GM21737 (cell line): Measurements from ENCODE around the gene OR51M1.

ENCODE experiments used
- ATAC-seq: cut with Tn5 transposase; IDR thresholded peaks from one replicate; pipeline ENCODE4 v1.9.1; 2021; ENCODE audit warnings: mild to moderate bottlenecking, moderate library complexity; ENCODE audit not compliant: unreplicated experiment

OR51M1 gene

GRCh38 chr11:5380740-5381342, 2.8 kb upstream of the OR51M1 start:
- peak; percentile 80 for ATAC-seq

DNA sequence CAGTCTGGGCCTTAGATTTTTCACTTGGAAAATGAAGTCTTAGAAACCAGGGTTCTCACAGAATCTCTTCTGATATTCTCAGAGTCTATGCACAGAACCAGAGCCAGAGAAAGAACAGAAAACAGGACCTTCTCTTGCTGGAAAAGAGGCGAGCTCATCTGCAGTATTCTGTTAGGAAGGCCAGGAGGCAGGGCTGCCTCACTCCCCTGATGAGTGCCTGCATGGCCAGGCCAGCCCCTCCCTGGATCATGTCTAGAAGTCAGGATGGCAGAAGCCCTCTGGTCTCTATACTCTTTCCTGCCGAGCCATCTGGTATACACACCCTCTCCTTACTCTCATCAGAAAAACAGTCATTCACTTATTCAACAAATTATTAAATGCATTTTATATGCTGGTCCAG, 723 bp downstream of the OR51M1 start:
- ATAC-seq, result no peak

DNA sequence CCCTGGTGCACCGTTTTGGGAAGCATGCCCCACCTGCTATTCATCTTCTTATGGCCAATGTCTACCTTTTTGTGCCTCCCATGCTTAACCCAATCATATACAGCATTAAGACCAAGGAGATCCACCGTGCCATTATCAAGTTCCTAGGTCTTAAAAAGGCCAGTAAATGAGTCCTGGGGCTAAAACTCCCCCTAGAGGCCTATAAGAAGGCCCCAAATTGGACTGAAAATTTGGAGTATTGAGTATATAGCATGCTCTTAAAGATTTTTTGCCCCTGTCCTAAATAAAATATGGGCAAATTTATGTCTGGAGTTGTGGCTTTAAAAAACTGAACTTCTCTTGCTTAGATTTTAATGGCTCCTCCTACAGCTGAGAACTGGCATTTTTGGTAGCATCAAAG, 6.6 kb downstream of the OR51M1 start:
- no peak for ATAC-seq

- no peak for ATAC-seq
Observed at GRCh38 chr11:5394091-5394490, 10.5 kb downstream of the OR51M1 start.

GRCh38 chr11:5398936-5399335, 15.3 kb downstream of the OR51M1 start:
- ATAC-seq, result no peak

DNA sequence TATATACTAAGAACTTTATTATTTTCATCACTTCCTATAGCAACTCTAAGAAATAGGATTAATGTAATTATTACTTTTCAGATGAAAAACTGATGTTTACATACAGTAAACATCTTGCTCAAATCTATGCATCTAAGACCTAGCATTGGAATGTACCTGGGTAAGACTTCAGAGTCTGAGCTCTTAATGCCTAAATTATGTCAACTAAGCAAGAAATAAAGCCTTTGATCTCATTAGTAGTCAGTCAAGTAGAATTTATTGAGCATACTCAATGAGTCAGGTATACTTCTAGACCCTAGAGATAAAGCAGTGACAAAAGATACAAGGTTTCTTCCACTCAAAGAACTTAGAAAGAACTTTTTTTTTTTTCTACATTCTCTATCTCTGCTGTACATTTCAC, 21.6 kb downstream of the OR51M1 start:
- no peak for ATAC-seq

- ATAC-seq, result no peak
Observed at GRCh38 chr11:5420993-5421392, 37.4 kb downstream of the OR51M1 start.

- ATAC-seq, result no peak
Observed at GRCh38 chr11:5421811-5422210, 38.2 kb downstream of the OR51M1 start, which contains the start of gene OR51Q1. Gene OR51Q1 (plus strand): TSS chr11:5422111. CDS start chr11:5422201, 90 bp downstream.

DNA sequence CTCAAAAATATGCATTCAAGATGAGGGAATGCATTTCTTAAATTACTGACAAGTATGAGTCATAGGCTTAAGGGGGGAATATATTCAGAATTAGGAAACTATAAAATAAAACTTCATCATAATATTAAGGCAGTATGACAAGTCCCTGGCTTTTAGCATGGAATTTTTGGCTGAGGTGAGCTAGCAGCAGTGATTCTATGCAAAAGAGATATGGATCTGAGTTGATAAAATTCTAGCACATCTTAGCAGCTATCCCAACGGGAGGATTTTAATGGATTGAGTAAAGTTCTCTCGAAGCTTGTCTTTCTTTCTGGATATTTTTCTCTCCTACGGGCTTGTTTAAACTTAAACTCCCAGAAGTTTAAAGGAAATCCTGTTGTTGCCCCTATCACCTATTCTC, 39.5 kb downstream of the OR51M1 start:
- no peak for ATAC-seq

DNA sequence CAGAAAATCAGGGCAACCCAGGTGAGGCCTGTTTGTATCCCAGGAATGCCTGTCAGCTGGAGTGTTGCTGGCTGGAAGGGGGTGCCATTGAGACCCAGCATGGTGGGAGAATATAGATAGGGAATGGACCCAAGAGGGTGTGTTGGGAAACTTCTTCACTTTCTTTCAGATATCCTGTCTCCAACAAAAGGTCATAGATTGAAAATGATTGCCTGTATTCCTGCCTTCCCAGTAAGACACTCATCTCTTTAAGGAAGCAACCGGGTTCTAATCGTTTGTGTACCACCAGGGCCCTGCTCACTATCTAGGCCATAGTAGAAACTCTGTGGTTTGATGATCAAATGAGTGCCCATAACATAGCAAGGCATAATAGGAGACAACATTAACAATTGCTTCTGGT, 57.8 kb downstream of the OR51M1 start, which contains the start of gene OR51I1:
Gene OR51I1, minus strand, starts transcription at position 101 of the 400 bp plus-strand sequence. Its CDS starts 0 bp downstream, at position 101.
- no peak for ATAC-seq
